ENCODE data around the gene MRPL58.

The MRPL58 gene

GRCh38 chr17:75061055-75061438, 48.6 kb downstream of the MRPL58 start:
- TF ChIP-seq, protein P1, sequence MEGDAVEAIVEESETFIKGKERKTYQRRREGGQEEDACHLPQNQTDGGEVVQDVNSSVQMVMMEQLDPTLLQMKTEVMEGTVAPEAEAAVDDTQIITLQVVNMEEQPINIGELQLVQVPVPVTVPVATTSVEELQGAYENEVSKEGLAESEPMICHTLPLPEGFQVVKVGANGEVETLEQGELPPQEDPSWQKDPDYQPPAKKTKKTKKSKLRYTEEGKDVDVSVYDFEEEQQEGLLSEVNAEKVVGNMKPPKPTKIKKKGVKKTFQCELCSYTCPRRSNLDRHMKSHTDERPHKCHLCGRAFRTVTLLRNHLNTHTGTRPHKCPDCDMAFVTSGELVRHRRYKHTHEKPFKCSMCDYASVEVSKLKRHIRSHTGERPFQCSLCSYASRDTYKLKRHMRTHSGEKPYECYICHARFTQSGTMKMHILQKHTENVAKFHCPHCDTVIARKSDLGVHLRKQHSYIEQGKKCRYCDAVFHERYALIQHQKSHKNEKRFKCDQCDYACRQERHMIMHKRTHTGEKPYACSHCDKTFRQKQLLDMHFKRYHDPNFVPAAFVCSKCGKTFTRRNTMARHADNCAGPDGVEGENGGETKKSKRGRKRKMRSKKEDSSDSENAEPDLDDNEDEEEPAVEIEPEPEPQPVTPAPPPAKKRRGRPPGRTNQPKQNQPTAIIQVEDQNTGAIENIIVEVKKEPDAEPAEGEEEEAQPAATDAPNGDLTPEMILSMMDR (IDR thresholded peaks at IDR 0.05; ENCODE audit: low read depth, low read length), result no peak
- H3K4me3 ChIP-seq (ENCODE audit: low read depth, low read length), result peak overlapping the region; percentile 12; the same call in 1 of the 2 replicates
- no peak for DNase-seq
- peaks cover 61% of the 10 kb centered on the region for H3K36me3 ChIP-seq
- no peaks in the 10 kb centered on the region for H3K27me3 ChIP-seq (ENCODE audit: insufficient read depth, low read depth, severe bottlenecking)
- peak overlapping the region; percentile 80 for H3K27ac ChIP-seq
- no peaks in the 10 kb centered on the region for H3K9me3 ChIP-seq (ENCODE audit: severe bottlenecking)

DNA sequence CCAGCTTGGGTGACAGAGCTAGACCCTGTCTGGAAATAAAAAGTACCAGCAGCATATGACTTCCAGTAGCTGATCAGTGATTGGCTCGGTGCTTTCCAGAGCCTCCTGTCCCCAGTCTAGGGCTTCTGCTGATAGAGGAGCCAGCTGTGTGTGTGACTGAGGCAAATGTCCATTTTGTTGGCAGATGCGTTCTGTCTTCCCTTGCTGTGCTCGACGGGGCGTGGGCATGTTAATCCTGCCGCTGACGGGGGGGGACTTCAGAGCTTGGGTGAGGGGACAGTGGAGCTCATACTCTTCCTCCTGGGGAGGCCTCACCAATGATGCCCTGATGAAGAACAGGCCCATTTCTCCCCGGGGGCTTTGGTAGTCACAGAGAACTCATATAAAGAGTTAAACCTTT, 49.1 kb downstream of the MRPL58 start:
- H3K4me3 ChIP-seq (ENCODE audit: low read depth, low read length), result no peak overlapping the region
- no peaks in the 10 kb centered on the region for H3K9me3 ChIP-seq (ENCODE audit: severe bottlenecking)
- DNase-seq, result no peak
- TF ChIP-seq, protein P1 (IDR thresholded peaks at IDR 0.05; ENCODE audit: low read depth, low read length), result no peak
- H3K27ac ChIP-seq, result peak overlapping the region; percentile 80; the same call in 1 of the 2 replicates
- peaks cover 55% of the 10 kb centered on the region for H3K36me3 ChIP-seq
- H3K27me3 ChIP-seq (ENCODE audit: insufficient read depth, low read depth, severe bottlenecking), result no peaks in the 10 kb centered on the region

DNA sequence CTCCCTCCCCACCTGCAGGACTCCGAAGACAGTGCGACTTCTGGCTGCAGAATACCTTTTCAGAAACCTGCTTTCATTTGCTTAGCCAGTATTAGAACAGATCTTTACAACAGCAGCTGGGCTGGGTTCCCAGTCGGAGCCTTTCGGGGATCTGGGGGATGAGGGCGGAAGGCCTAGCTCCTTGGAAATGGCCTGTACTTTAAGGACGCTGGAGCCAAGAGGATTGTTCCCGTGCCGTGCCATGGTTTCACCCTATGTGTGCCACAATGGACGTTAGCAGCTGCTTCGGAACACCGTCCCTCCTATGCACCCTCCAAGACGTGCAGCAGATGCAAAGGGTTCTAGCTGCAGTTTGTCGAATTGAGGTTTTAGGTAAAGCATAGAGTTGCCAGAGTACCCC, 50.7 kb downstream of the MRPL58 start:
- DNase-seq, result no peak
- no peaks in the 10 kb centered on the region for H3K27me3 ChIP-seq (ENCODE audit: insufficient read depth, low read depth, severe bottlenecking)
- peaks cover 45% of the 10 kb centered on the region for H3K36me3 ChIP-seq
- H3K4me3 ChIP-seq (ENCODE audit: low read depth, low read length), result no peak overlapping the region
- H3K9me3 ChIP-seq (ENCODE audit: severe bottlenecking), result no peaks in the 10 kb centered on the region
- TF ChIP-seq, protein P1 (IDR thresholded peaks at IDR 0.05; ENCODE audit: low read depth, low read length), result no peak
- H3K27ac ChIP-seq, result no peak overlapping the region

DNA sequence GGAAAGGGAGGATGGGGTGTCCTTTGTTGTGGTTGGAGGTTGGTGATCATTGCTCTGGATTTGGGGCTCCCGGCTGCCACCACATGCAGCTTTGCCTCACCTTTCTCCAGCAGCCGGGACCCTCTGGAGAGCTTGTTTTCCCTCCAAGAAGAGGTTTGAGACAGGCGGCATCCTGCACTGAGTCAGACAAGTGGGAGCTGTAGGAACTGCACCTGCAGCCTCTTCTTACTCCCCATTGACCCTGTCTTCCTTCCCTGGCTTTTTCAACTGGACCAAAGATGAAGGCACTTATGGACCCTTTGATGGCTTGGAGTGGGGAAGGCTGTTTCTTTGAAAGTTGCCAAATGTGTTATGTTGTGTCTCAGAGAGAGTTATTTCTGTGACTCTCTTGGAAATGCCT, 51.2 kb downstream of the MRPL58 start:
- Histone ChIP-seq H3K27ac (no peak overlapping the region), H3K27me3 (ENCODE audit: insufficient read depth, low read depth, severe bottlenecking) (no peaks in the 10 kb centered on the region), H3K36me3 (peaks cover 43% of the 10 kb centered on the region), H3K4me3 (ENCODE audit: low read depth, low read length) (no peak overlapping the region), H3K9me3 (ENCODE audit: severe bottlenecking) (no peaks in the 10 kb centered on the region)
- DNase-seq, result no peak
- TF ChIP-seq, protein P1 (IDR thresholded peaks at IDR 0.05; ENCODE audit: low read depth, low read length), result no peak

DNA sequence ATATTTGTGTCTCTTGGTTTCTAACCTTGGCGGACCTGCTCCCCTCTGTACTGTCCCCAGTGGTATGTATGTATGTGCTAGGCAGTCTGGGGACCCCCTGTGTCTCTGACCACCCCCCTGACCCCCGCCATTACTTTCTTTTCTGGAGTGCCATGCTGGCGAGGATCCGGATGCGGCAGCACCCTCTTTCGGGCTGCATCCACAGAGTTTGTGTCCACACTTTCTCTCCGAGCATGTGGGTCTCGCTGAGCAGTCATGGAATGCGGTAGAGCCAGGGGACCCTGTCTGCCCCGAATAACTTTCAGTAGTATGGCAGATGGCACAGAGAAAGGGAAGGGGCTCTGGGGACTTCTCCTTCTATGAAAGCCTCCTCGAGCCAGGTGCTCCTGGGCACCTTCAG, 51.6 kb downstream of the MRPL58 start:
- no peak overlapping the region for H3K27ac ChIP-seq
- H3K27me3 ChIP-seq (ENCODE audit: insufficient read depth, low read depth, severe bottlenecking), result no peaks in the 10 kb centered on the region
- TF ChIP-seq, protein P1 (IDR thresholded peaks at IDR 0.05; ENCODE audit: low read depth, low read length), result no peak
- H3K36me3 ChIP-seq, result peaks cover 43% of the 10 kb centered on the region
- H3K9me3 ChIP-seq (ENCODE audit: severe bottlenecking), result no peaks in the 10 kb centered on the region
- no peak overlapping the region for H3K4me3 ChIP-seq (ENCODE audit: low read depth, low read length)
- no peak for DNase-seq

GRCh38 chr17:75064460-75064859, 52.0 kb downstream of the MRPL58 start:
- Histone ChIP-seq H3K27me3 (ENCODE audit: insufficient read depth, low read depth, severe bottlenecking) (no peaks in the 10 kb centered on the region), H3K4me3 (ENCODE audit: low read depth, low read length) (no peak overlapping the region), H3K9me3 (ENCODE audit: severe bottlenecking) (no peaks in the 10 kb centered on the region), H3K27ac (no peak overlapping the region), H3K36me3 (peaks cover 40% of the 10 kb centered on the region)
- TF ChIP-seq, protein P1 (IDR thresholded peaks at IDR 0.05; ENCODE audit: low read depth, low read length), result no peak
- no peak for DNase-seq
